H1 (cell line): Measurements from ENCODE around the gene LRRC25.

Source experiments
- HDAC6 ChIP-seq: IDR thresholded peaks from one replicate; pipeline ENCODE4 v1.7.1; 2012; ENCODE audit warnings: low read depth, mild to moderate bottlenecking, inconsistent platforms, low read length, moderate library complexity
- JUN ChIP-seq: IDR thresholded peaks from 2 replicates; pipeline ENCODE4 v1.6.1; 2011; ENCODE audit warnings: low read depth, mild to moderate bottlenecking, improper control_type of control experiment, low read length
- POLR2A ChIP-seq, 2 experiments: IDR thresholded peaks; 1 replicate in 1 of 2; 2 replicates in 1 of 2; pipeline ENCODE4 v1.6.1; 2011; ENCODE audit warnings: low read depth in 2 of 2, low read length in 2 of 2, mild to moderate bottlenecking in 2 of 2; ENCODE audit errors: control extremely low read depth in 1 of 2
- RFX5 ChIP-seq: IDR thresholded peaks from 2 replicates; pipeline ENCODE4 v1.6.1; 2011; ENCODE audit warnings: low read depth, low read length, improper control_type of control experiment, borderline replicate concordance
- TCF12 ChIP-seq: IDR thresholded peaks from 2 replicates; pipeline ENCODE4 v1.6.1; 2011; ENCODE audit warnings: low read depth, mild to moderate bottlenecking, low read length
- YY1 ChIP-seq: IDR thresholded peaks from 2 replicates; pipeline ENCODE4 v1.6.1; 2011; ENCODE audit warnings: low read depth, mild to moderate bottlenecking, low read length
- TF ChIP-seq, protein P1 (sequence below), 3 experiments: IDR thresholded peaks; 1 replicate in 2 of 3; 2 replicates in 1 of 3; pipeline versions ENCODE4 v1.5.1 to v1.6.1; 2011; ENCODE audit warnings: low read length in 3 of 3, mild to moderate bottlenecking in 3 of 3, inconsistent platforms in 2 of 3, low read depth in 1 of 3, moderate library complexity in 1 of 3; ENCODE audit not compliant: insufficient read depth in 1 of 3; ENCODE audit errors: control extremely low read depth in 1 of 3

- TF ChIP-seq, protein P1, sequence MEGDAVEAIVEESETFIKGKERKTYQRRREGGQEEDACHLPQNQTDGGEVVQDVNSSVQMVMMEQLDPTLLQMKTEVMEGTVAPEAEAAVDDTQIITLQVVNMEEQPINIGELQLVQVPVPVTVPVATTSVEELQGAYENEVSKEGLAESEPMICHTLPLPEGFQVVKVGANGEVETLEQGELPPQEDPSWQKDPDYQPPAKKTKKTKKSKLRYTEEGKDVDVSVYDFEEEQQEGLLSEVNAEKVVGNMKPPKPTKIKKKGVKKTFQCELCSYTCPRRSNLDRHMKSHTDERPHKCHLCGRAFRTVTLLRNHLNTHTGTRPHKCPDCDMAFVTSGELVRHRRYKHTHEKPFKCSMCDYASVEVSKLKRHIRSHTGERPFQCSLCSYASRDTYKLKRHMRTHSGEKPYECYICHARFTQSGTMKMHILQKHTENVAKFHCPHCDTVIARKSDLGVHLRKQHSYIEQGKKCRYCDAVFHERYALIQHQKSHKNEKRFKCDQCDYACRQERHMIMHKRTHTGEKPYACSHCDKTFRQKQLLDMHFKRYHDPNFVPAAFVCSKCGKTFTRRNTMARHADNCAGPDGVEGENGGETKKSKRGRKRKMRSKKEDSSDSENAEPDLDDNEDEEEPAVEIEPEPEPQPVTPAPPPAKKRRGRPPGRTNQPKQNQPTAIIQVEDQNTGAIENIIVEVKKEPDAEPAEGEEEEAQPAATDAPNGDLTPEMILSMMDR (IDR thresholded peaks at IDR 0.05; ENCODE audit: control extremely low read depth in 1 of 3, insufficient read depth in 1 of 3, low read depth in 1 of 3, low read length in 3 of 3): no peak
- TF ChIP-seq YY1: no peak
- no peak for TF ChIP-seq RFX5
- TF ChIP-seq TCF12: no peak
- TF ChIP-seq HDAC6: no peak
- no peak for TF ChIP-seq JUN
- no peak for TF ChIP-seq POLR2A (IDR thresholded peaks at IDR 0.05; ENCODE audit: control extremely low read depth in 1 of 2, low read depth in 2 of 2, low read length in 2 of 2)
These were observed 21.2 kb upstream of the LRRC25 start for GRCh38 chr19:18418483-18419194.
